ENCODE measurements around the gene MIS12.

The MIS12 gene

GRCh38 chr17:5500247-5500588 lies 13.9 kb downstream of the MIS12 start:
- DNase-seq (ENCODE audit: low spot score): no peak

DNA sequence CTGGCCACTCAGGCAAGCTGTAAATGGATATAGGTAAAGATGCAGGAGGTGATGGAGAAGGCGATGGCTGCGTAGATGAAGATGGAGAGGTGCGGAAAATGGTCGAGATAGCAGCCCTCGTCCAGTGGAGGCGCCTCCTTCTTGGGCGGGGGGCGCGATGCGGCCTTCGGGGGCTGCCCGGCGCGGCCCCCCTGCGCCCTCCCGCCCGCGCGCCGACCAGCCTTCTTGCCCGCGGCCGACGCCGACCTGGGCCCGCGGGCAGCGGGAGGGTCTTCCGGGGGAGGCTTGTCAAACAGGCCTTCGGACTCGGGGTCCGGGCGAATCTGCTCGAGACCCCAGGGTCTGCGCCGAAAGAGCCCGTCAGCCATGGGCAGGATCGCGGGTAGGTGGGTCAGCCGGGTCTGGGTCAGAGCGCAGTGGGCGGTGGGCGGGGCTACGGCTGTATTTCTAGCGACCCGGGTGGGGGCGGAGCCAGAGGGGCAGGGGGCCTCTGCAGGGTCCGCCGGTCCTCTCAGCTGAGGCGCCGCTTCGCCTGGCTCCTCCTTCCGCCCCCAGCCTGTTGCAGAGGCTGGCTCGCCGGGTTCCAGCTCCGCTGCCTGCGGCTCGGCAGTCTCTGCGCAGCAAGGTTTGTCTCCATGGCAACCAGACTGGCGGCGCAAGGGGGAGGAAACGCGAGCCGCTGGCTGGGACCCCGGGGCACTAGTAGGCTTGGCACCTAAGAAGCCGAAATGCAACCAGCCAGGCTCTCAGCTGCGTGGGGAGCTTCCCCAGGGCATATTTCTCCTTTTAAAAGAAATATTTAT lies 14.4 kb downstream of the MIS12 start:
- DNase-seq (ENCODE audit: low spot score): peak; percentile 82

GRCh38 chr17:5501685-5502084 lies 15.3 kb downstream of the MIS12 start:
- no peak for DNase-seq (ENCODE audit: low spot score)

- no peak for DNase-seq (ENCODE audit: low spot score)
Measured at GRCh38 chr17:5502552-5502951, 16.2 kb downstream of the MIS12 start.

DNA sequence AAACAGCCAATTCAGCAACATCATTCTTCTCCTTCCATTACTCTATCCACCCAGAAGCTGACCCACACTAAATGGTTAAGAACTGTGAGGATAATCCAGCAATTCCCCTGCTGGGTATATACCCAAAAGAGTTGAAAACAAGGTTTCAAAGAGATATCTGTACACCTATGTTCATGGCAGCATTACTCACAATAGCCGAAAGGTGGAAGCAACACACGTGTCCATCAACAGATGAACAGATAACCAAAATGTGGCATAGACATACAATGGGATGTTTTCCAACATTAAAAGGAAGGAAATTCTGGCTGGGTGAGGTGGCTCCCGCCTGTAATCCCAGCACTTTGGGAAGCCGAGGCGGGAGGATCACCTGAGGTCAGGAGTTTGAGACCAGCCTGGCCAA lies 19.9 kb downstream of the MIS12 start:
- no peak for DNase-seq (ENCODE audit: low spot score)

- no peak for DNase-seq (ENCODE audit: low spot score)
Measured at GRCh38 chr17:5508810-5509209, 22.4 kb downstream of the MIS12 start.

- no peak for DNase-seq (ENCODE audit: low spot score)
Measured at GRCh38 chr17:5509482-5509881, 23.1 kb downstream of the MIS12 start.

DNA sequence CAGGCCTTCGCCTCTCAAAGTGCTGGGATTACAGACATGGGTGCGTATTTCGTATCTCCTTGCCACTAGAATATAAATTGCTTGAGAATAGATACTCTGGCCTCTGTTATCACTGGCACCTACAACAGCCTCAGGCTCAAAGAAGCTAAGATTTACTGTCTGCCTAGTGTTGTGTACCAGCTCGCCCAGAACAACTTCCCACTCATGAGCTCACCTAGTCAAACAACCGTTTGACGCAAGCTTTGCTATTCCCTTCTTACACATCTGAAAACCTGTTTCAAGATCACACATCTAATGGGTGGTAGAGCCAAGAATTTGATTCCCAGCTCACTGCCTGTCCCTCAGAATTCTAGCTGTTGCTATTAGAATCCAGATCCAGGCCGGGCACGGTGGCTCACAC lies 24.4 kb downstream of the MIS12 start:
- DNase-seq (ENCODE audit: low spot score): no peak

DNA sequence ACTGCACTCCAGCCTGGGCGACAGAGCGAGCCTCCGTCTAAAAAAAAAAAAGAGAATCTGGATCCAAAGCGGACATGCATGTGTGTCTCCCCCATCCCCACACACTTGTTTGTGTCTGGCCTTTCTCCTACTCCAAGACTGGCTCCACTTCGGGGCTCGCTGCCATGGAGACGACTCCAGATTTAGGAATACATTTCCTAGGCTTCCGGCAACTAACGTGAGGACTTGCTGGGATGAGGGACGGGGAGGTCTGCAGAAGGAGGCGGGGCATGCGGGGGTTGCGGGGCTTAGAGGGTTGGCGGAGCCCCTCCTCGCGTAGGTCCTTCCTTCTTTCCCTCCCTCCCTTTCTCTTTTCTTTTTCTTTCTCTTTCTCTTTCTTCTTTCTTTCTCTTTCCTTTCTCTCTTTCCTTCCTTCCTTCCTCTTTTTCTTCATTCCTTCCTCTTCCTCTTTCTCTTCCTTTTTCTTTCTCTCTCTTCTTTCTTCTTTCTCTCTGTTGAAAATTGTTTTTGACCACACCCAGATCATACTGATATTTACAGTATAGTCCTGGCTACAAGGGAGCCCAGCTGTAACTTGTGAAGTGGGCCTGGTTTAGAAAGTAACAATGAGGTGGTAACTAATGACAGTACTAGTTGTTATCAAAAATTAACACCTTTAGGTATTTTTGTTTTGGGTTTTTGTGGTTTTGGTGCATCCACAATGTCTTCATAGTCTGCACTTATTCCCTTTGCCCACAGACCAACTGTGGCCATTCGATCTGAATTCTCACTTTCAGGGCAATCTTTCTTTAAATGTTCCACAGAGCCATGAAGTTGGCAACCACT lies 25.2 kb downstream of the MIS12 start:
- DNase-seq (ENCODE audit: low spot score): no peak

- DNase-seq (ENCODE audit: low spot score): no peak
Measured at GRCh38 chr17:5513628-5514027, 27.3 kb downstream of the MIS12 start.

DNA sequence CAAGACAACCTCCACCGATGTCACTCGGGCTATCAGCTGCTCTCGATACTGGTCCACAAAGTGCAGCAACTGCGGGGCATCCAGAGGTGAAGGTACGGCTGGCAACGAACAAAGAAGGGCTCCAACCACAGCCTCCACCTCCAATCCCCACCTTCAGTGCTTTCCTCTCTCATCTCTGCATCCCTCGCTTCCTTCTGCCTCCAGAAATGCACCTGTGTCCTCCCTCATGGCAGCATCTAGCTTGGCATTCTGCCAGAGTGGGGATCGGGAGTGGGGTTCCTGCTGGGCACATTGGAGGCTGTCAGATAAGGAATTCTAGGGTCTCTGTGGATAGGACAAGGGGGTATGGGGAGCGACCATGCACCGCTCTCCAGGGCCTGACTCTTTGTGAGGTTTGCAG lies 28.6 kb downstream of the MIS12 start:
- DNase-seq (ENCODE audit: low spot score): no peak

DNA sequence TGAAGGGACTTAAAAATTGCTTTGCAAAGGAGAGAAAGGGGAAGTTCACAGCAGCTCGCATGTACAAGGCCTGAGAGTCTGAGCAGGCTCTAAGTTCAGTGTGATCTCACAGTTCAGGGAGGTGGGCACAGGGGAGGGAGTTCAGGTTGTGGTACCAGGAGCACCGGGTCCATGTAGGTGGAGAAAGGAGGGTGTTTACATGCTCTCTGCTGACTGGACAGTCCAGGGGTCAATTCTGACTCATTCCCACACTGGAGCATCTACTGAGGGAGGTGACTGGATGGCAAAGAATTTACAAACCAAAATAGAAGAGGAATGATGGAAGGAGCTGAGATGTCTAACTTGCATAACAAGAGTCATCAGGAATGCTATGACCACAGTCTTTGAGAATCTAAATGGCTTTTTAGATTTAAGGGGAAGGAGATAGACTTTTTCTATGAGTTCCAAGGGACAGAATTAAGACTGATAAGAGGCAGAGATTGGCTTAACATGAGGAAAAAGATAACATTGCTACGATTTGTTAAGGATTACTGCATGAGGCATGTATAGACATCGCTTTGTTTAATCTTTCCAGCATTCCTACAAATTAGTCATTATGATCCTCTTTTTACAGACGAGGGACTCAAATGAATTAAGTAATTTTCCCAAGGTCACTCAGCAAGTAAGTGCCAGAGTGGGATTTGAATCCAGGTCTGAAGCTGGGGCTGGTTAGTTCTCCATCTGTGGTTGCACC lies 29.9 kb downstream of the MIS12 start:
- peak; percentile 90 for DNase-seq (ENCODE audit: low spot score)

DNA sequence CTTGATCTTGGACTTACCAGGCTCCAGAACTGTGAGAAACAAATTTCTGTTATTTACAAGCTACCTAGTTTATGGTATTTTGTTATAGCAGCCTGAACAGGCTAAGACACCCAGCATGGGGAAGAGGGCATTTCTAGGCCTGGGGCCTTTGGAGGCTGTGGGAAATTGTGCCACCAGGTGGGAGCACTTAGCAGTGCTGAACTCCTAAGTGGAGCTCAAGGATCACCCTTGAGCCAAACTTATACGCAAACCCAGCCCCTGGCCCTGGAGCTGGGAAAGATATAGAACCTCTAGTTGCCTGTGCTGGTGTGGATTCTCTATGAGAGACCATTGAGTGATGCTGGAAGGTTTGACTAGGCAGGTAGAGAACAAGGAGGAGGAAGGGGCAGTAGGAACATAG lies 36.1 kb downstream of the MIS12 start:
- DNase-seq (ENCODE audit: low spot score): no peak

DNA sequence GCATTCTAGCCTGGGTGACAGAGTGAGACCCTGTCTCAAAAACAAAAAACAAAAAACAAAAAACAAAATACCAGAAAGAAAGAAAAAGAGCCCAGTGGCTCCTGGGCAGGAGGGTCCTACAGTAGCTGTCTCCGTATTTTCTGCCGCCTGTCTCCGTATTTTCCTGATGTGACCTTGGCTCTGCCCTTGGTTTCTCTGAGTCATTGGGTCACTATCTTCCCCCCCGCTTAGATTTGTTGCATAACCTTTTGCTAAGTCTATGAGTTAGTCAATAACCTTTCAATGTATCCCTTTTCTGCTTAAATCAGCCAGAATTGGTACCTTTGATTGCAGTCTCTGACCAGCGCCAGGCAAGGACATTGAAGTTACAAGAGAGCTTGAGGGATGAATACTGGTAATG lies 36.9 kb downstream of the MIS12 start:
- no peak for DNase-seq (ENCODE audit: low spot score)

GRCh38 chr17:5526821-5527598 lies 40.6 kb downstream of the MIS12 start:
- peak; percentile 98 for DNase-seq (ENCODE audit: low spot score)

GRCh38 chr17:5527601-5528250 lies 41.4 kb downstream of the MIS12 start:
- DNase-seq (ENCODE audit: low spot score): no peak

- no peak for DNase-seq (ENCODE audit: low spot score)
Measured at GRCh38 chr17:5530265-5531084, 44.1 kb downstream of the MIS12 start.

GRCh38 chr17:5531085-5531418 lies 44.7 kb downstream of the MIS12 start:
- DNase-seq (ENCODE audit: low spot score): no peak

- no peak for DNase-seq (ENCODE audit: low spot score)
Measured at GRCh38 chr17:5532581-5532980, 46.2 kb downstream of the MIS12 start.

GRCh38 chr17:5533486-5534315 lies 47.3 kb downstream of the MIS12 start:
- peak; percentile 44 for DNase-seq (ENCODE audit: low spot score)

All from kidney capillary endothelial cell (primary cell).